Fibroblast of mammary gland (primary cell): Measurements from ENCODE around the gene MAGI1.

Experiments
- DNase-seq: peaks from one replicate; pipeline ENCODE4 v3.0.0-alpha.2; 2010; ENCODE audit warnings: low read depth
- H3K4me3 ChIP-seq: 2 replicates; pipeline ENCODE4 v1.5.1; 2011; ENCODE audit warnings: low read depth, mild to moderate bottlenecking, low read length, moderate library complexity; ENCODE audit not compliant: control insufficient read depth
- TF ChIP-seq, protein P1 (sequence below): conservative IDR thresholded peaks from 2 replicates; pipeline ENCODE4 v1.5.1; 2011; ENCODE audit warnings: low read depth, low read length, inconsistent platforms; ENCODE audit not compliant: control insufficient read depth, insufficient read depth

Gene MAGI1

DNA sequence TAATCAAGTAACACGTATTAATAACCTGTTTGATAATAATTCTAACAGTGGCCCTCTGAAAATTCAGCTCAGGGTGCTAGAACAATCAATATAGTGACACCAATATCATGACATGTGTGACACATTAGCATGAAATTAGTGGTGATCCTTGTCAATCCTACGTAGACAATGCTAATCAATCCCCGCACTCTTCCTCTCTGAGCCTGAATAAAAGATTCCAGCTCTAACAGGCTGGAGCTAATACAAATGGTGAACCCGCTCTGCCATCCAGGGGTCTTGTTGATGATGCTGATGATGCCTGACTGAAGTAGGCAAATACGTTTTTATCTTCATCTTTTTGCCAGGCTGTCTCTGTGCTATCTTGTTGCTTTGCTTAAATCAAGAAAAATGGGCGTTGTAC is 462.5 kb downstream of the MAGI1 start:
- DNase-seq = no peak
- TF ChIP-seq, protein P1, sequence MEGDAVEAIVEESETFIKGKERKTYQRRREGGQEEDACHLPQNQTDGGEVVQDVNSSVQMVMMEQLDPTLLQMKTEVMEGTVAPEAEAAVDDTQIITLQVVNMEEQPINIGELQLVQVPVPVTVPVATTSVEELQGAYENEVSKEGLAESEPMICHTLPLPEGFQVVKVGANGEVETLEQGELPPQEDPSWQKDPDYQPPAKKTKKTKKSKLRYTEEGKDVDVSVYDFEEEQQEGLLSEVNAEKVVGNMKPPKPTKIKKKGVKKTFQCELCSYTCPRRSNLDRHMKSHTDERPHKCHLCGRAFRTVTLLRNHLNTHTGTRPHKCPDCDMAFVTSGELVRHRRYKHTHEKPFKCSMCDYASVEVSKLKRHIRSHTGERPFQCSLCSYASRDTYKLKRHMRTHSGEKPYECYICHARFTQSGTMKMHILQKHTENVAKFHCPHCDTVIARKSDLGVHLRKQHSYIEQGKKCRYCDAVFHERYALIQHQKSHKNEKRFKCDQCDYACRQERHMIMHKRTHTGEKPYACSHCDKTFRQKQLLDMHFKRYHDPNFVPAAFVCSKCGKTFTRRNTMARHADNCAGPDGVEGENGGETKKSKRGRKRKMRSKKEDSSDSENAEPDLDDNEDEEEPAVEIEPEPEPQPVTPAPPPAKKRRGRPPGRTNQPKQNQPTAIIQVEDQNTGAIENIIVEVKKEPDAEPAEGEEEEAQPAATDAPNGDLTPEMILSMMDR = no peak
- no peak overlapping the region for H3K4me3 ChIP-seq

DNA sequence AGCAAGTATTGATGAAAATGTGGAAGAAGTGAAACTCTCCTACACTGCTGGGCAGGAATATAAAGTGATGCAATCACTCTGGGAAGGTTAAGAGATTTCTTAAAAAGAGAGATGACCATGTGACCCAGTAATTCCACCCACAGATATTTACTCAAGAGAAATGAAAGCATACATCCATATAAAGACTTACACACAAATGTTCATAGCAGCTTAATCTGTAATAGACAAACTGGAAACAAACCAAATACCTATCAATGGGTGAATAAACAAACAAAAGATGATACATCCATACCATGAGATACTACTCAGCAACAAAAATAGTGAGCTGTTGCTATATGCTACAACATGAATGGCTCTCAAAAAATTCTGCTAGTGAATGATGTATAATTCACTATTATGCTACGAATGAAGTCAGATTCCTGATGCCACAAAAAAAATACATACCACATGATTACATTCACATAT is 463.3 kb downstream of the MAGI1 start:
- peak; percentile 82 for DNase-seq
- no peak overlapping the region for H3K4me3 ChIP-seq
- TF ChIP-seq, protein P1 = no peak

DNA sequence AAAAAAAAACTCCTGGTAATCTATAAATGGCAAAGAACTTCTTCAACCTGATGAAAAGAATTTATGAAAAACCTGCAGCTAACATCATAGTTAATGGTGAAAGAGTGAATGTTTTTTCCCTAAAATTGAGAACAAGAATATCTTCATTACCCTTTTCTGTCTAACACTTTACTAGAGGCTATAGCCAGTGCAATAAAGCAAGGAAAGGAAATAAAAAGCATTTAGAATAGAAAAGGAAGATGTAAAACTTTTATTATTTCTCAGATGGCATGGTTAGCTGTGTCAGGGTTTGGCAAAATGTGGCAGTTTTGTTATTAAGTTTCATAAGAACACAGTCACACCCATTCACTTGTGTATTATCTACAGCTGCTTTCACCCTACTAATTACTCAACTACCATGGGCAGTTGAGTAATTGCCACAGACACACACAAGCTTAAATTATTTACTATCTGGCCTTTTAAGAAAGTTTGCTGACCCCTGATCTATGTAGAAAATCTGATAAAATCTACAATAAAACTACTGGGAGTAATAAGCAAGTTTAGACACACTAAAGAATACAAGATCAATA is 465.1 kb downstream of the MAGI1 start:
- H3K4me3 ChIP-seq = no peak overlapping the region
- TF ChIP-seq, protein P1 = no peak
- DNase-seq = no peak

DNA sequence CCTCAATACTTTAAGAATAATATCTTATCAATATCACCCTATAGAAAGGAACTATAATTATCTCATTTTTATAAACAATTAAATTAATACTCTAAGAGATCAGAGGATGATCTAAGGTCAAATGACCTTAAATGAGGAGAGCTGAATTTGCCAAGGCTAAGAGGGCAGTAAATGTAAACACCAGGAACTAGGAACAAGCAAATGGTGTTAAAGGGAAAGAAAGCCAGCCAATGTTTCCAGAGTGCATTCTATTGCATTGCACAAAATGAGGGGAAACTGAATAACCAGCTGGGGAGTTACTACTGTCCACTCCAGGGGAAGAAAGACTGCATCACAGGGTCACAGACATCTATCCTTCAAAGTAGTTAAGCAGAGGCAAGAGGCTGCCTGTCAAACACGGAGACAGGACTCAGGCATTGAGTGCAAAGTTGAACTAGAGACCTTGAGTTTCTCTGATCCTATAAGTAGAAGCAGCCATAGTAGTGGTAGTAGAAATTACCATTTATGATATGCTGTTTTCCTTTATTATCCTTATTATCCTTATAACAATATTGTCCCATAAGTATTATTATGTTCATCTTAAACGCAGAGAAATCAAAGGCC is 466.4 kb downstream of the MAGI1 start:
- no peak for DNase-seq
- H3K4me3 ChIP-seq = no peak overlapping the region
- TF ChIP-seq, protein P1 = no peak

DNA sequence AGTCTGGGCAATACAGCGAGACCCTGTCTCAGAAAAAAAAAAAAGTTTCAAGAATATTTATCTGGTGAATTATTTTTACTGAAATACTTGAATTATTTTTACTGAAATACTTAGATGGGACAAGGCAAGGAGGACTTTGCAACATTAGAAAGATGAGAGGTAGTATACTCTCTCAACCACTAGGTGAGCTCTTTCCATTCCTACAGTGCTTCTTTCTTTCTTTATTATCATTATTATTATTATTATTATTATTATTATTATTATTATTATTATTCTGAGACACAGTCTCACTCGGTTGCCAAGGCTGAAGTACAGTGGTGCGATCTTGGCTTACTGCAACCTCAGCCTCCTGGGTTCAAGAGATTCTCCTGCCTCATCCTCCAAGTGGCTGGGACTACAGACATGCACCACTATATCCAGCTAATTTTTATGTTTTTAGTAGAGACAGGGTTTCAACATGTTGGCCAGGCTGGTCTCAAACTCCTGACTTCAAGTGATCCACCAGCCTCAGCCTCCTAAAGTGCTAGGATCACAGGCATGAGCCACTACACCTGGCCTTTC is 468.8 kb downstream of the MAGI1 start:
- TF ChIP-seq, protein P1 = peak; percentile 27
- DNase-seq = no peak
- no peak overlapping the region for H3K4me3 ChIP-seq

DNA sequence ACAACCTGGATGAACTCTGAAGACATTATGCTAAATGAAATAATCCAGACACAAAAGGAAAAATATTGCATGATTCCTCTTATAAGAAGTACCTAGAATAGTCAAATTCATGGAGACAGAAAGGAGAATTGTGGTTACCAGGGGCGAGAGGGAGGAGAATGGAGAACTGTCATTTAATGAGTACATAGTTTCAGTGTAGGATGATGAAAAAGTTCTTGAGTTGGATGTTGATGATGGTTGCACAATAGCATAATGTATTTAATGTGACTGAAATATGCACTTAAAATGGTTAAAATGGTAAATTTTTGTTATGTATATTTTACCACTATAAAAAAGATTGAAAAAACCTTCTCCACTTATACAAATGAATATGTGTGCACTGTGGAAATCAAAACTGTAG is 469.6 kb downstream of the MAGI1 start:
- DNase-seq = no peak
- H3K4me3 ChIP-seq = no peak overlapping the region
- TF ChIP-seq, protein P1 = no peak
